AG04450 (cell line): ENCODE data around the gene VAT1L. TPM values are rescaled to one million over a fixed set of nuclear protein-coding genes. Genes with fewer than 3 reads are reported as not detected.

Source experiments
- CTCF ChIA-PET: fragments of 300-600, 350-600 bp; formaldehyde crosslinking; extraction: SDS; loops from one replicate; lab custom pipeline; 2022; ENCODE audit warnings: antibody characterized with exemption, inconsistent platforms; lab: Charles Lee
- POLR2A ChIA-PET: fragments of 350-600 bp; formaldehyde crosslinking; extraction: SDS; loops from one replicate; lab custom pipeline; 2021; ENCODE audit warnings: antibody characterized with exemption, inconsistent platforms; lab: Yijun Ruan, JAX
- DNase-seq: peaks from one replicate; pipeline ENCODE4 v3.0.0-alpha.2; 2011; ENCODE audit warnings: low read depth, low spot score
- H3K27ac ChIP-seq: one replicate; pipeline ENCODE4 v1.5.1; 2012; ENCODE audit warnings: low read depth, low read length, control low read depth
- H3K27me3 ChIP-seq: one replicate; pipeline ENCODE4 v1.6.0; 2012; ENCODE audit warnings: low read length; ENCODE audit not compliant: control insufficient read depth, insufficient read depth
- H3K4me3 ChIP-seq: 2 replicates; pipeline ENCODE4 v1.5.1; 2011; ENCODE audit warnings: mild to moderate bottlenecking, low read depth, low read length, control low read depth
- H3K9me3 ChIP-seq: 2 replicates; pipeline ENCODE4 v1.5.1; 2012; ENCODE audit warnings: low read length; ENCODE audit not compliant: control insufficient read depth, insufficient read depth
- polyA plus RNA-seq: library from polyadenylated mRNA; depleted of rRNA; stranded (reverse); fragments of >200 nt; gene quantifications from 2 replicates; pipeline ENCODE4 v1.2.3, GENCODE V29; 2011
- TF ChIP-seq, protein P1 (sequence below): IDR thresholded peaks from 2 replicates; pipeline ENCODE4 v1.5.1; 2011; ENCODE audit warnings: low read depth, low read length, control low read depth, inconsistent platforms

VAT1L gene
- polyA plus RNA-seq, 1 experiment, result 128 TPM

DNA sequence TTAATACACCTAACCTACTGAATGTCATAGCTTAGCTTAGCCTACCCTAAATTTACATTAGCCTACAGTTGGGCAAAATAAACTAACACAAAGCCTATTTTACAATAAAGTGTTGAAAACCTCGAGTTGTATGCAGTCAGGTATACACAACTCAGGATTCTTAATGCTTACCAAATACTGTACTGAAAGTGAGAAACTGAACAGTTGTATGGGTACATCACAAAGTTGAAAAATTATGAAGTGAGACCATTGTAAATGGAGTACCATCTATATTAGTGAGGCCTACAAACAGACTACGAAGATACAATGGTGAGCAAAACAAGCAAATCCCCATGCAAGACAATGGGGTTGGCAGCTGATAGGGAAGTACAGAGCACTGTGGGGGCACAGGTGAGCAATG lies 79.7 kb downstream of the VAT1L start:
- no peak for DNase-seq
- Histone ChIP-seq H3K9me3 (no peaks in the 10 kb centered on the region), H3K27ac (no peak overlapping the region), H3K27me3 (no peaks in the 10 kb centered on the region), H3K4me3 (no peak overlapping the region)
- POLR2A ChIA-PET, result interaction anchor here (0.7 kb wide), 1 partner anchor 76 kb away, joined by 3 read pairs; no protein-coding TSS in a partner anchor
- TF ChIP-seq, protein P1, sequence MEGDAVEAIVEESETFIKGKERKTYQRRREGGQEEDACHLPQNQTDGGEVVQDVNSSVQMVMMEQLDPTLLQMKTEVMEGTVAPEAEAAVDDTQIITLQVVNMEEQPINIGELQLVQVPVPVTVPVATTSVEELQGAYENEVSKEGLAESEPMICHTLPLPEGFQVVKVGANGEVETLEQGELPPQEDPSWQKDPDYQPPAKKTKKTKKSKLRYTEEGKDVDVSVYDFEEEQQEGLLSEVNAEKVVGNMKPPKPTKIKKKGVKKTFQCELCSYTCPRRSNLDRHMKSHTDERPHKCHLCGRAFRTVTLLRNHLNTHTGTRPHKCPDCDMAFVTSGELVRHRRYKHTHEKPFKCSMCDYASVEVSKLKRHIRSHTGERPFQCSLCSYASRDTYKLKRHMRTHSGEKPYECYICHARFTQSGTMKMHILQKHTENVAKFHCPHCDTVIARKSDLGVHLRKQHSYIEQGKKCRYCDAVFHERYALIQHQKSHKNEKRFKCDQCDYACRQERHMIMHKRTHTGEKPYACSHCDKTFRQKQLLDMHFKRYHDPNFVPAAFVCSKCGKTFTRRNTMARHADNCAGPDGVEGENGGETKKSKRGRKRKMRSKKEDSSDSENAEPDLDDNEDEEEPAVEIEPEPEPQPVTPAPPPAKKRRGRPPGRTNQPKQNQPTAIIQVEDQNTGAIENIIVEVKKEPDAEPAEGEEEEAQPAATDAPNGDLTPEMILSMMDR, result no peak
- CTCF ChIA-PET, result no interaction called here

DNA sequence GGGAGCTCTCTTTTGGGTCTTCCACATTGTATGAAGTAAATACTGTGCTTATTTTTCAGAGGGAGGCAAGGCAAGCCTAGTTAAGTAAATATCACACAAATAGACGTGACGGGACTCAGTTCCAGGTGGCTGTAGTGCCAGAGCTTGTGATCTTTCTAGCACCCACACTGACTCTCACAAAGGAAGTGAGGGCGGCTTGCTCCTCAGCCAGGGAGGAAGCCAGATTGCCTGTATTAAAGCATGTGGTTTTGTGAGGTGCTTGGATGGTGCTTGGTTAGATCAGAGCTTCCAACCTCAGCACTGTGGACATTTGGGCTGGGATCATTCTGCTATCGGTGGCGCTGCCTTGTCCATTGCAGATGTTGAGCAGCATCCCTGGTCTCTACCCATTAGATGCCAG lies 80.1 kb downstream of the VAT1L start:
- ChIA-PET CTCF (interaction anchor here (1.0 kb wide), 1 partner anchor 231 kb away, joined by 3 read pairs; the partner anchor contains the start of gene WWOX), POLR2A (no interaction called here)
- Histone ChIP-seq H3K27me3 (no peaks in the 10 kb centered on the region), H3K4me3 (no peak overlapping the region), H3K27ac (no peak overlapping the region), H3K9me3 (no peaks in the 10 kb centered on the region)
- TF ChIP-seq, protein P1, result no peak
- DNase-seq, result no peak

DNA sequence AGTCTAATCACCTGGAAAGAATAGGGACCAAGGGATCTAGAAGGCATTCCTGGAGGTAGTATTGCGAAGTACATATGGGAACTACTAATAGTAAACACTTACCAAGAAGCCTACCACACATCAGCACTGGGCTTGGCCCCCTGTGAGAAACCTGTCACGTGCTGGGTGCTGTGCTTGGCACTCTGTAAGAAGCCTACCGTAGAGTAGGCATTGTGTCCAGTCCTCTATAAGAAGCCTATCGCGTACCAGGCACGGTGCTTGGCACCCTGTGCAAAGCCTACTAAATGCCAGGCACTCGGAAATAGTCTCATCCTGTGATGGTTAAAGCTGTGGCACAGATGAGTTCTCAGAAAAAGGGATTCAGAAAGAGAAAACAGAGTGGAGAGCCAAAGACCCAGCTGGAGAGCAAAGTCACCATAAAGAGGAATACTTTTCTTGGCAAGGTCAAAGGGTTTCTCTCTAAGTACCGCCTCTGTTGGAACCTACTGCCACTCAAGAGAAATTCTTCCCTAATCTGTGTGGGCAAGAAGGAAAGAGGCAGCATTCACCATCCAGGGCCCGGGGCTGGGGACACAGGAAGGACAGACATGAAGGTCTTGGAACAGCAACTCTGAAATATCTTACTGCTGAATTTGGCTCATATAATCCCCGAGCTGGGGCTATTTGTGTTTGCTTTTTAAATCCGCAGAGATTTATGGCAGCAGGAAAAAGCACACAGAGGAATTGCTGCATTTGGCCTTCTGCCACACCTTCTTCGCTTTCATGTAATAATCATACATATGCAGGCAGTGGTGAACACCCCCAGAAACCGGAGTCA lies 81.8 kb downstream of the VAT1L start:
- CTCF ChIA-PET, result no interaction called here

DNA sequence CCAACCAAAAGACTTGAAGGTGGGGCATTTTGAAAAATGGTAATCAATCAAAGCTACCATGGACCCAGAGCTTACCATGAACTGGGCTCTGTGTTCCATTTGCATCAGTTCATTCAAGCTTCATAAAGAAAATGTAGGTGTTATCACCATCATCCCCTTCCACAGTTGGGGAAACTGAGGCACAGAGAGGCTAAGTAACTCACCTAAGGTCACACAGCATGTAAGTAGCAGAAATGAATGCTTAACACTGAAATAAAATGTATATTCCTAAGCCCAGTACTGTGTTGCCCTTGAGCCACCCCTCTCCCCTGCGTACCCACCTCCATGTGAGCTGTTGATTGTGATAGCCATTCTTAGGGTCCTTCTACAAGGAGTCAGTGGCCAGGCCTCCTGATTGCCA lies 83.6 kb downstream of the VAT1L start:
- TF ChIP-seq, protein P1, result no peak
- CTCF ChIA-PET, result no interaction called here

More for the DNA sequence above, 81.8 kb downstream of the VAT1L start:
- no peak overlapping the region for H3K27ac ChIP-seq
- TF ChIP-seq, protein P1, result no peak
- POLR2A ChIA-PET, result no interaction called here
- DNase-seq, result no peak
- H3K4me3 ChIP-seq, result no peak overlapping the region
- H3K9me3 ChIP-seq, result no peaks in the 10 kb centered on the region
- no peaks in the 10 kb centered on the region for H3K27me3 ChIP-seq

DNA sequence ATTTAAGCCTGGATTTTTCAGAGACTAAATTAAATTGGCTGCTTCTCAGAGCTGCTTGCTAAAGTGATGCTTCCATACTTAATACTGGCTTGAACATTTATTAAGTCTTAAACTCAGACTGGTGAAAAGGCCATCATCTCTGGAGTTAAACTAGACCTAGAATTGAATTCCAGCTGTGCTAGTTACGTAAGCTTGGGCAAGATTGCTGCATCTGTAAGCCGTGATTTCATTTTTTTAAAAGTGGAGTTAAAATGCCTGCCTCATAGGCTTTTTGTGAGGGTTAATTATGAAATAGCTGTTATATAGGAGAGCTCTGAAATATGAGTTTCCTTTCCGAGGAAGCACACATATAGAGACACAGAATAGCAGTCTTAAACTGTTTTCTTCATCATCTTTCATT lies 84.7 kb downstream of the VAT1L start:
- H3K4me3 ChIP-seq, result no peak overlapping the region
- no peaks in the 10 kb centered on the region for H3K27me3 ChIP-seq
- DNase-seq, result no peak
- no peaks in the 10 kb centered on the region for H3K9me3 ChIP-seq
- ChIA-PET POLR2A (no interaction called here), CTCF (interaction anchor here (1.5 kb wide), 1 partner anchor 198 kb away, joined by 3 read pairs; no protein-coding TSS in a partner anchor)
- TF ChIP-seq, protein P1, result no peak
- H3K27ac ChIP-seq, result no peak overlapping the region

More for the DNA sequence above, 83.6 kb downstream of the VAT1L start:
- no peaks in the 10 kb centered on the region for H3K27me3 ChIP-seq
- DNase-seq, result no peak
- POLR2A ChIA-PET, result no interaction called here
- H3K4me3 ChIP-seq, result no peak overlapping the region
- H3K9me3 ChIP-seq, result no peaks in the 10 kb centered on the region
- no peak overlapping the region for H3K27ac ChIP-seq
